ENCODE data around the gene EPHA4.

DNA sequence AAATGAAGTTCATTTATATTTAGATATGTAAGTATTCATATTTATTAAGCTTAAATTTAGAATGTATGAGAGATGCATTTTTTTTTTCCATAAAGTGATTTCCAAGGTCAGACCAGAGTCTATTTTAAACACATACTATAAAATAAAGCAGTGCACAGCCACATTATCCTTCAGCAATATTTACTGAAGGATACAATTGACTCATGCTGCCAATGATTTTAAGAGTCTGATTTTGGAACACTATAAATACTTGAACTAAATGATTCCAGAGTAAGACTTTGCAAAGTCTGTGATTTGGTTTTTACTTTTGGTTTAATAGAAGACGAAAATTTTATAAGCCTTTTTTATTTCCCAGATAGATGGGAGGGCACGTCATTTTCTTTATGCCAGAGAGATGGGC, 107.1 kb downstream of the EPHA4 start:
- TF ChIP-seq, protein P1, sequence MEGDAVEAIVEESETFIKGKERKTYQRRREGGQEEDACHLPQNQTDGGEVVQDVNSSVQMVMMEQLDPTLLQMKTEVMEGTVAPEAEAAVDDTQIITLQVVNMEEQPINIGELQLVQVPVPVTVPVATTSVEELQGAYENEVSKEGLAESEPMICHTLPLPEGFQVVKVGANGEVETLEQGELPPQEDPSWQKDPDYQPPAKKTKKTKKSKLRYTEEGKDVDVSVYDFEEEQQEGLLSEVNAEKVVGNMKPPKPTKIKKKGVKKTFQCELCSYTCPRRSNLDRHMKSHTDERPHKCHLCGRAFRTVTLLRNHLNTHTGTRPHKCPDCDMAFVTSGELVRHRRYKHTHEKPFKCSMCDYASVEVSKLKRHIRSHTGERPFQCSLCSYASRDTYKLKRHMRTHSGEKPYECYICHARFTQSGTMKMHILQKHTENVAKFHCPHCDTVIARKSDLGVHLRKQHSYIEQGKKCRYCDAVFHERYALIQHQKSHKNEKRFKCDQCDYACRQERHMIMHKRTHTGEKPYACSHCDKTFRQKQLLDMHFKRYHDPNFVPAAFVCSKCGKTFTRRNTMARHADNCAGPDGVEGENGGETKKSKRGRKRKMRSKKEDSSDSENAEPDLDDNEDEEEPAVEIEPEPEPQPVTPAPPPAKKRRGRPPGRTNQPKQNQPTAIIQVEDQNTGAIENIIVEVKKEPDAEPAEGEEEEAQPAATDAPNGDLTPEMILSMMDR (IDR thresholded peaks at IDR 0.05; ENCODE audit: low read depth, low read length), result no peak
- no peak for TF ChIP-seq EZH2phosphoT487 (IDR thresholded peaks at IDR 0.05; ENCODE audit: low read depth)
